IMR-90 (cell line): ENCODE results near the gene RCL1. TPM values are rescaled to one million over a fixed set of nuclear protein-coding genes. Genes with fewer than 3 reads are reported as not detected.

ENCODE experiments used
- ATAC-seq: fragments of 200-7000 bp; cut with Tn5 transposase; 2 replicates; pipeline ENCODE4 v1.9.1; 2020; ENCODE audit warnings: low read depth, mild to moderate bottlenecking, moderate library complexity
- BruUV-seq: library from RNA; stranded (reverse); fragments of 400-500 nt; replicated peaks from 2 replicates; lab custom pipeline; 2021; lab: Mats Ljungman, UMichigan
- CTCF ChIA-PET: fragments of 300-600 bp; formaldehyde crosslinking; extraction: SDS; loops from one replicate; lab custom pipeline; 2021; ENCODE audit warnings: antibody characterized with exemption; lab: Yijun Ruan, JAX
- POLR2A ChIA-PET: fragments of 300-600 bp; sonication (Branson Sonifier 250); formaldehyde crosslinking; loops from one replicate; lab custom pipeline; 2022; ENCODE audit warnings: antibody characterized with exemption; ENCODE audit not compliant: unreplicated experiment; lab: Charles Lee
- DNase-seq: peaks from one replicate; pipeline ENCODE4 v3.0.0; 2013
- H2AFZ ChIP-seq: replicated peaks from 2 replicates; pipeline ENCODE3; 2013; ENCODE audit warnings: low read length, mild to moderate bottlenecking; ENCODE audit not compliant: poor library complexity
- H2AK5ac ChIP-seq: 2 replicates; pipeline ENCODE4 v1.6.1; 2013; ENCODE audit warnings: low read depth, low read length, inconsistent platforms
- H2AK9ac ChIP-seq: replicated peaks from 2 replicates; pipeline ENCODE3; 2013; ENCODE audit warnings: mild to moderate bottlenecking, low read depth, low read length, moderate library complexity; ENCODE audit not compliant: poor library complexity
- H2BK120ac ChIP-seq: 2 replicates; pipeline ENCODE4 v1.6.1; 2013; ENCODE audit warnings: low read depth, low read length, inconsistent platforms
- H2BK15ac ChIP-seq: 3 replicates; pipeline ENCODE4 v1.6.1; 2013; ENCODE audit warnings: low read depth, low read length, inconsistent platforms
- H2BK20ac ChIP-seq: 2 replicates; pipeline ENCODE4 v1.6.1; 2013; ENCODE audit warnings: low read depth, mild to moderate bottlenecking, inconsistent platforms, low read length, moderate library complexity
- H2BK5ac ChIP-seq: 2 replicates; pipeline ENCODE4 v1.6.1; 2013; ENCODE audit warnings: mild to moderate bottlenecking, low read depth, low read length, inconsistent platforms; ENCODE audit not compliant: poor library complexity, severe bottlenecking
- H3K14ac ChIP-seq: replicated peaks from 2 replicates; pipeline ENCODE4 v1.6.1; 2013; ENCODE audit warnings: low read depth, low read length, inconsistent platforms
- H3K18ac ChIP-seq: 2 replicates; pipeline ENCODE4 v1.6.1; 2013; ENCODE audit warnings: low read depth, low read length, control low read depth
- H3K23ac ChIP-seq: 2 replicates; pipeline ENCODE4 v1.6.1; 2013; ENCODE audit warnings: low read depth, low read length, inconsistent platforms
- H3K27ac ChIP-seq: 2 replicates; pipeline ENCODE4 v1.5.1; 2013; ENCODE audit warnings: mild to moderate bottlenecking, control low read depth, low read length; ENCODE audit not compliant: insufficient read depth
- H3K27me3 ChIP-seq: 2 replicates; pipeline ENCODE4 v1.6.1; 2013; ENCODE audit warnings: low read length; ENCODE audit not compliant: control insufficient read depth, insufficient read depth
- H3K36me3 ChIP-seq: 2 replicates; pipeline ENCODE4 v1.6.1; 2013; ENCODE audit warnings: low read length, mixed read lengths; ENCODE audit not compliant: control insufficient read depth, insufficient read depth
- H3K4ac ChIP-seq: 2 replicates; pipeline ENCODE4 v1.6.1; 2013; ENCODE audit warnings: low read depth, low read length, inconsistent platforms
- H3K4me1 ChIP-seq: 2 replicates; pipeline ENCODE4 v1.6.1; 2013; ENCODE audit warnings: low read length, mixed read lengths; ENCODE audit not compliant: control insufficient read depth, insufficient read depth
- H3K4me2 ChIP-seq: 2 replicates; pipeline ENCODE4 v1.6.1; 2013; ENCODE audit warnings: low read depth, mild to moderate bottlenecking, control low read depth, low read length, moderate library complexity
- H3K4me3 ChIP-seq: 2 replicates; pipeline ENCODE4 v1.5.1; 2013; ENCODE audit warnings: low read depth, mild to moderate bottlenecking, control low read depth, low read length, moderate library complexity; ENCODE audit not compliant: insufficient read depth
- H3K56ac ChIP-seq: 2 replicates; pipeline ENCODE4 v1.6.1; 2013; ENCODE audit warnings: low read length, inconsistent platforms; ENCODE audit not compliant: insufficient read depth; ENCODE audit errors: extremely low read depth
- H3K79me1 ChIP-seq, 2 experiments: 2 replicates each; pipeline ENCODE4 v1.6.1; 2013; ENCODE audit warnings: low read length in 2 of 2, inconsistent platforms in 1 of 2, low read depth in 1 of 2
- H3K9ac ChIP-seq: 2 replicates; pipeline ENCODE4 v1.6.1; 2013; ENCODE audit warnings: low read depth, low read length, control low read depth
- H3K9me1 ChIP-seq: 2 replicates; pipeline ENCODE4 v1.6.1; 2013; ENCODE audit warnings: low read length, inconsistent platforms; ENCODE audit not compliant: insufficient read depth
- H3K9me3 ChIP-seq: 2 replicates; pipeline ENCODE4 v1.6.1; 2013; ENCODE audit warnings: low read length; ENCODE audit not compliant: control insufficient read depth, insufficient read depth
- H4K20me1 ChIP-seq: 2 replicates; pipeline ENCODE4 v1.6.1; 2013; ENCODE audit warnings: low read length, inconsistent platforms; ENCODE audit not compliant: insufficient read depth
- H4K5ac ChIP-seq: 2 replicates; pipeline ENCODE4 v1.6.1; 2013; ENCODE audit warnings: mild to moderate bottlenecking, low read depth, low read length, control low read depth
- H4K8ac ChIP-seq, 2 experiments: 2 replicates each; pipeline ENCODE4 v1.6.1; 2013; ENCODE audit warnings: low read depth in 2 of 2, low read length in 2 of 2, control low read depth in 1 of 2, inconsistent platforms in 1 of 2
- H4K91ac ChIP-seq: 2 replicates; pipeline ENCODE4 v1.6.1; 2013; ENCODE audit warnings: low read depth, low read length, inconsistent platforms; ENCODE audit not compliant: insufficient read depth
- BHLHE40 ChIP-seq: fragments of 150-350 bp; IDR thresholded peaks from 2 replicates; pipeline ENCODE4 v1.6.1; 2016; ENCODE audit warnings: mild to moderate bottlenecking, low read depth, low read length
- CEBPB ChIP-seq: IDR thresholded peaks from 2 replicates; pipeline ENCODE4 v1.6.1; 2012; ENCODE audit warnings: low read depth, low read length, improper control_type of control experiment
- CHD1 ChIP-seq: IDR thresholded peaks from 2 replicates; pipeline ENCODE4 v1.6.1; 2012; ENCODE audit warnings: low read depth, low read length, improper control_type of control experiment
- MAZ ChIP-seq: IDR thresholded peaks from 2 replicates; pipeline ENCODE4 v1.6.1; 2012; ENCODE audit warnings: low read depth, mild to moderate bottlenecking, low read length, improper control_type of control experiment, moderate library complexity, borderline replicate concordance
- RAD21 ChIP-seq: IDR thresholded peaks from 2 replicates; pipeline ENCODE4 v1.6.1; 2012; ENCODE audit warnings: low read length, improper control_type of control experiment
- WGBS, 2 experiments: methylation state at CpG; one replicate each; pipeline versions ENCODE4 v1.1.5 to v1.1.7; 2013; ENCODE audit warnings: missing lambda C conversion rate in 2 of 2; ENCODE audit not compliant: insufficient read length in 1 of 2; ENCODE audit errors: extremely low coverage in 2 of 2; 5-methylcytosine and 5-hydroxymethylcytosine counted together
- dilution Hi-C: fragments of 300-500 bp; cut with HindIII; formaldehyde crosslinking; loops from one replicate; pipeline ENCODE4 v1.14.3; 2018; ENCODE audit warnings: low sequenced_read_pairs; ENCODE audit not compliant: unreplicated experiment
- in situ Hi-C: fragments of 300-500 bp; cut with MboI; formaldehyde crosslinking; loops from 3 replicates; pipeline ENCODE4 v1.14.3; 2019; ENCODE audit warnings: low sequenced_read_pairs, inconsistent platforms, mixed read lengths
- intact Hi-C: fragments of 100-400 bp; cut with micrococcal nuclease; formaldehyde crosslinking; loops from 2 replicates; pipeline ENCODE4 v1.10.0; 2022
- polyA plus RNA-seq, 3 experiments: library from polyadenylated mRNA; depleted of rRNA; stranded (reverse); fragments of >200 nt; gene quantifications; 2 replicates each; pipeline ENCODE4 v1.2.3, GENCODE V29; 2012; ENCODE audit warnings: low replicate concordance in 1 of 3
- total RNA-seq: library from RNA; depleted of rRNA; stranded (reverse); fragments of >200 nt; gene quantifications from 2 replicates; pipeline ENCODE4 v1.2.3, GENCODE V29; 2012
- TF ChIP-seq, protein P1 (sequence below): conservative IDR thresholded peaks from 2 replicates; pipeline ENCODE4 v1.5.1; 2012; ENCODE audit warnings: mild to moderate bottlenecking, low read depth, low read length, improper control_type of control experiment

RCL1 gene
- total and polyA plus RNA-seq, 2 of the 4 experiments (the other 2 are of a cell fraction) = 12.3 to 13.8 TPM

DNA sequence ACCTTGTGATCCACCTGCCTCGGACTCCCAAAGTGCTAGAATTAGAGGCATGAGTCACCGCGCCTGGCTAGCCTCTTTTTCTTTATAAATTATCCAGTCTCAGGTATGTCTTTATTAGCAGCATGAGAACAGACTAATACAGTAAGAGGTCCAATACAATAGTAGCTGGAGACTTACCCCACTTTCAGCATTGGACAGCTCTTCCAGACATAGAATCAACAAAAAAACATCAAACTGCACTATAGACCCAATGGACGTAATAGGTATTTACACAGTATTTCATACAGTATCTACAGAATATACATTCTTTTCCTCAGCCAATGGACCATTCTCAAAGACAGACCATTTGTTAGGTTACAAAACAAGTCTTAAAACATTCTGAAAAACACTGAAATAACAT, 6.1 kb upstream of the RCL1 start:
- Histone ChIP-seq H2BK15ac (no peak overlapping the region), H3K4me1 (no peaks in the 10 kb centered on the region), H3K4me2 (no peak overlapping the region), H2BK5ac (no peak overlapping the region), H3K27me3 (no peaks in the 10 kb centered on the region), H3K23ac (no peak overlapping the region), H3K14ac (no peak overlapping the region), H3K36me3 (no peaks in the 10 kb centered on the region), H3K4ac (no peak overlapping the region), H2BK120ac (no peak overlapping the region), H3K27ac (no peak overlapping the region), H3K56ac (no peak overlapping the region), H4K8ac (no peak overlapping the region), H2AFZ (no peak overlapping the region), H3K9me3 (no peaks in the 10 kb centered on the region), H2AK9ac (no peak overlapping the region), H4K20me1 (no peaks in the 10 kb centered on the region), H3K79me1 (no peaks in the 10 kb centered on the region), H2BK20ac (no peak overlapping the region), H3K9me1 (no peaks in the 10 kb centered on the region), H3K9ac (no peak overlapping the region), H2AK5ac (no peak overlapping the region), H3K18ac (no peak overlapping the region), H4K5ac (no peak overlapping the region), H4K91ac (no peak overlapping the region), H3K4me3 (no peak overlapping the region)
- TF ChIP-seq CEBPB (no peak), RAD21 (no peak), CHD1 (no peak), MAZ (no peak), BHLHE40 (no peak)
- TF ChIP-seq, protein P1, sequence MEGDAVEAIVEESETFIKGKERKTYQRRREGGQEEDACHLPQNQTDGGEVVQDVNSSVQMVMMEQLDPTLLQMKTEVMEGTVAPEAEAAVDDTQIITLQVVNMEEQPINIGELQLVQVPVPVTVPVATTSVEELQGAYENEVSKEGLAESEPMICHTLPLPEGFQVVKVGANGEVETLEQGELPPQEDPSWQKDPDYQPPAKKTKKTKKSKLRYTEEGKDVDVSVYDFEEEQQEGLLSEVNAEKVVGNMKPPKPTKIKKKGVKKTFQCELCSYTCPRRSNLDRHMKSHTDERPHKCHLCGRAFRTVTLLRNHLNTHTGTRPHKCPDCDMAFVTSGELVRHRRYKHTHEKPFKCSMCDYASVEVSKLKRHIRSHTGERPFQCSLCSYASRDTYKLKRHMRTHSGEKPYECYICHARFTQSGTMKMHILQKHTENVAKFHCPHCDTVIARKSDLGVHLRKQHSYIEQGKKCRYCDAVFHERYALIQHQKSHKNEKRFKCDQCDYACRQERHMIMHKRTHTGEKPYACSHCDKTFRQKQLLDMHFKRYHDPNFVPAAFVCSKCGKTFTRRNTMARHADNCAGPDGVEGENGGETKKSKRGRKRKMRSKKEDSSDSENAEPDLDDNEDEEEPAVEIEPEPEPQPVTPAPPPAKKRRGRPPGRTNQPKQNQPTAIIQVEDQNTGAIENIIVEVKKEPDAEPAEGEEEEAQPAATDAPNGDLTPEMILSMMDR = no peak
- in situ Hi-C loops (no loop called here), intact Hi-C loops (no loop called here), dilution Hi-C loops (no loop called here)
- 75% methylated on average over 2 of the region's 4 CpGs; no CpG with 5 or more reads in 1 of the 2 experiments for WGBS, 2 experiments
- ATAC-seq = no peak
- BruUV-seq = no TSS peak
- DNase-seq = no peak
- CTCF ChIA-PET = no interaction called here
- POLR2A ChIA-PET = no interaction called here
